ENCODE results near the gene KRTAP25-1.

DNA sequence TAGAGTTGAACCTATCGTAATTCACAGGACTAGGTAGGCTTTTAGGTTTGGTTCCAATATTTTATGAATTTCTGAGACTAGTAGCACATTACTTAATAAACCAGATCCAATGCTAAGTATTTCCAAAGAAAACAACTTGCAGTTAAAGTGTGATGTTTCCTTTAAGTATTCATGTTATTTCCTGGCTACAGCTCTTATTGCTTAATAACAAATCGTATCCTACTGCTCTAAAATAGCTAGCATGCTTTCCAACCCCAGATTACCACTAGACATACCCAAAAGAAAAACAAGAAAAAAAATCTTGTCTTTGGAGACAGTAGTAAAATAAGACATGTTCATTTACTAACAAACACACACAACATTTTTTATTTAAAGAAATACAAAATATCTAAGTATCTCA is 47.3 kb upstream of the KRTAP25-1 start:
- TF ChIP-seq POLR2A (IDR thresholded peaks at IDR 0.05) (no peak), EP300 (IDR thresholded peaks at IDR 0.05) (no peak)
- TF ChIP-seq, protein P1, sequence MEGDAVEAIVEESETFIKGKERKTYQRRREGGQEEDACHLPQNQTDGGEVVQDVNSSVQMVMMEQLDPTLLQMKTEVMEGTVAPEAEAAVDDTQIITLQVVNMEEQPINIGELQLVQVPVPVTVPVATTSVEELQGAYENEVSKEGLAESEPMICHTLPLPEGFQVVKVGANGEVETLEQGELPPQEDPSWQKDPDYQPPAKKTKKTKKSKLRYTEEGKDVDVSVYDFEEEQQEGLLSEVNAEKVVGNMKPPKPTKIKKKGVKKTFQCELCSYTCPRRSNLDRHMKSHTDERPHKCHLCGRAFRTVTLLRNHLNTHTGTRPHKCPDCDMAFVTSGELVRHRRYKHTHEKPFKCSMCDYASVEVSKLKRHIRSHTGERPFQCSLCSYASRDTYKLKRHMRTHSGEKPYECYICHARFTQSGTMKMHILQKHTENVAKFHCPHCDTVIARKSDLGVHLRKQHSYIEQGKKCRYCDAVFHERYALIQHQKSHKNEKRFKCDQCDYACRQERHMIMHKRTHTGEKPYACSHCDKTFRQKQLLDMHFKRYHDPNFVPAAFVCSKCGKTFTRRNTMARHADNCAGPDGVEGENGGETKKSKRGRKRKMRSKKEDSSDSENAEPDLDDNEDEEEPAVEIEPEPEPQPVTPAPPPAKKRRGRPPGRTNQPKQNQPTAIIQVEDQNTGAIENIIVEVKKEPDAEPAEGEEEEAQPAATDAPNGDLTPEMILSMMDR (IDR thresholded peaks at IDR 0.05): no peak
